ENCODE data around the gene DMRT3.

DMRT3 gene

GRCh38 chr9:1026219-1026618, 49.8 kb downstream of the DMRT3 start:
- Histone ChIP-seq H3K79me2 (ENCODE audit: control insufficient read depth, low read length) (no peaks in the 10 kb centered on the region), H3K4me3 (ENCODE audit: low read length) (no peak overlapping the region), H3F3A (ENCODE audit: control insufficient read depth, insufficient read depth) (no peaks in the 10 kb centered on the region), H3K9me2 (replicated peaks; ENCODE audit: control insufficient read depth, low read length) (no peaks in the 10 kb centered on the region), H3K27me3 (ENCODE audit: control insufficient read depth, low read length) (peaks cover 3% of the 10 kb centered on the region; the same call in 1 of the 2 replicates), H3K9me3 (ENCODE audit: control insufficient read depth, insufficient read depth, low read length) (no peaks in the 10 kb centered on the region), H3K4me2 (ENCODE audit: low read length) (no peak overlapping the region), H3K27ac (ENCODE audit: low read depth, low read length) (no peak overlapping the region), H4K20me1 (ENCODE audit: control insufficient read depth, insufficient read depth, low read depth, low read length) (no peaks in the 10 kb centered on the region), H3K4me1 (ENCODE audit: control insufficient read depth, low read length) (no peaks in the 10 kb centered on the region), H3K36me3 (ENCODE audit: control insufficient read depth, low read length) (no peaks in the 10 kb centered on the region)
- TF ChIP-seq EZH2phosphoT487 (IDR thresholded peaks at IDR 0.05; ENCODE audit: borderline replicate concordance, low read length) = no peak
- TF ChIP-seq, protein P1, sequence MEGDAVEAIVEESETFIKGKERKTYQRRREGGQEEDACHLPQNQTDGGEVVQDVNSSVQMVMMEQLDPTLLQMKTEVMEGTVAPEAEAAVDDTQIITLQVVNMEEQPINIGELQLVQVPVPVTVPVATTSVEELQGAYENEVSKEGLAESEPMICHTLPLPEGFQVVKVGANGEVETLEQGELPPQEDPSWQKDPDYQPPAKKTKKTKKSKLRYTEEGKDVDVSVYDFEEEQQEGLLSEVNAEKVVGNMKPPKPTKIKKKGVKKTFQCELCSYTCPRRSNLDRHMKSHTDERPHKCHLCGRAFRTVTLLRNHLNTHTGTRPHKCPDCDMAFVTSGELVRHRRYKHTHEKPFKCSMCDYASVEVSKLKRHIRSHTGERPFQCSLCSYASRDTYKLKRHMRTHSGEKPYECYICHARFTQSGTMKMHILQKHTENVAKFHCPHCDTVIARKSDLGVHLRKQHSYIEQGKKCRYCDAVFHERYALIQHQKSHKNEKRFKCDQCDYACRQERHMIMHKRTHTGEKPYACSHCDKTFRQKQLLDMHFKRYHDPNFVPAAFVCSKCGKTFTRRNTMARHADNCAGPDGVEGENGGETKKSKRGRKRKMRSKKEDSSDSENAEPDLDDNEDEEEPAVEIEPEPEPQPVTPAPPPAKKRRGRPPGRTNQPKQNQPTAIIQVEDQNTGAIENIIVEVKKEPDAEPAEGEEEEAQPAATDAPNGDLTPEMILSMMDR (IDR thresholded peaks at IDR 0.05; ENCODE audit: low read depth, low read length, poor library complexity, severe bottlenecking) = no peak

DNA sequence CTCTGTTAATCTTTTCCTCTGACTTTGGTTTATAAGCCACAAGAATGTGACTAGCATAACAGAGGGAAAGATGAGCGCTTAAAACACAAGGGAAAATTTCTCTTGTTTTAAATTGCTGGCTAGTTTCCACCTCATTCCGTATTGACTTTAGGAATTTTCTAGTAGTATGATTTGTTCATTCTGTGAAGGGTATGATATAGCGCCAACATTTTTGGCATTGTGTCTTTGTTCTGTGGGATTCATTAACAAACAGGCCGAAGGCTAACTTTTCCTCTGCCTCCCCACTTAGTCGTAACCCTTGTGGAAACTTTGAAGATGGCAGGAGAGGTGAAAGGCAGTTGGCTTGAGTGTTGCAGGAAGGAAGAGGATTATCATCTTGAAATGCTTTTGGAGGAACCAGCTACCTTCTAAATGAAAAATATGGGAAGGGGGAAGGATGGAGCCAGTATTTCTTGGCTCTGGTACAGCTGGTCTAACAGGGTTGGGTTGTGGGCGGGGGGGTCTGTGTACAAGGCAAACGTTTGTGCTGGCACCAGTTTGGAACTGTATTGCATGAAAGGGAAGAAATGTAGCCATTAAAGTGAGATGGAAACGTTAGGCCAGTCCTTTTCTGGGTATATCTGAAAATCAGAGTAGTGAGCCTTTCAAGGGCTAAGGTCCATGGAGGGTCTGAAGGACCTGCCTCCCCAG, 52.2 kb downstream of the DMRT3 start:
- Histone ChIP-seq H3F3A (ENCODE audit: control insufficient read depth, insufficient read depth) (no peaks in the 10 kb centered on the region), H3K4me1 (ENCODE audit: control insufficient read depth, low read length) (no peaks in the 10 kb centered on the region), H3K36me3 (ENCODE audit: control insufficient read depth, low read length) (no peaks in the 10 kb centered on the region), H4K20me1 (ENCODE audit: control insufficient read depth, insufficient read depth, low read depth, low read length) (no peaks in the 10 kb centered on the region), H3K4me3 (ENCODE audit: low read length) (no peak overlapping the region), H3K4me2 (ENCODE audit: low read length) (no peak overlapping the region), H3K79me2 (ENCODE audit: control insufficient read depth, low read length) (no peaks in the 10 kb centered on the region), H3K27me3 (ENCODE audit: control insufficient read depth, low read length) (peaks cover 3% of the 10 kb centered on the region; the same call in 1 of the 2 replicates), H3K27ac (ENCODE audit: low read depth, low read length) (no peak overlapping the region), H3K9me3 (ENCODE audit: control insufficient read depth, insufficient read depth, low read length) (no peaks in the 10 kb centered on the region), H3K9me2 (replicated peaks; ENCODE audit: control insufficient read depth, low read length) (no peaks in the 10 kb centered on the region)
- no peak for TF ChIP-seq EZH2phosphoT487 (IDR thresholded peaks at IDR 0.05; ENCODE audit: borderline replicate concordance, low read length)
- TF ChIP-seq, protein P1 (IDR thresholded peaks at IDR 0.05; ENCODE audit: low read depth, low read length, poor library complexity, severe bottlenecking) = no peak

GRCh38 chr9:1031951-1032601, 55.6 kb downstream of the DMRT3 start:
- Histone ChIP-seq H3K27ac (ENCODE audit: low read depth, low read length) (no peak overlapping the region), H3F3A (ENCODE audit: control insufficient read depth, insufficient read depth) (no peaks in the 10 kb centered on the region), H3K79me2 (ENCODE audit: control insufficient read depth, low read length) (no peaks in the 10 kb centered on the region), H3K4me1 (ENCODE audit: control insufficient read depth, low read length) (no peaks in the 10 kb centered on the region), H3K4me3 (ENCODE audit: low read length) (no peak overlapping the region), H3K27me3 (ENCODE audit: control insufficient read depth, low read length) (peaks cover 6% of the 10 kb centered on the region; the same call in 1 of the 2 replicates), H3K9me2 (replicated peaks; ENCODE audit: control insufficient read depth, low read length) (no peaks in the 10 kb centered on the region), H3K4me2 (ENCODE audit: low read length) (no peak overlapping the region), H3K36me3 (ENCODE audit: control insufficient read depth, low read length) (no peaks in the 10 kb centered on the region), H4K20me1 (ENCODE audit: control insufficient read depth, insufficient read depth, low read depth, low read length) (no peaks in the 10 kb centered on the region), H3K9me3 (ENCODE audit: control insufficient read depth, insufficient read depth, low read length) (no peaks in the 10 kb centered on the region)
- TF ChIP-seq EZH2phosphoT487 (IDR thresholded peaks at IDR 0.05; ENCODE audit: borderline replicate concordance, low read length) = no peak

- H3K4me3 ChIP-seq (ENCODE audit: low read length) = no peak overlapping the region
- H3K36me3 ChIP-seq (ENCODE audit: control insufficient read depth, low read length) = no peaks in the 10 kb centered on the region
- H3K27ac ChIP-seq (ENCODE audit: low read depth, low read length) = no peak overlapping the region
- H3K9me3 ChIP-seq (ENCODE audit: control insufficient read depth, insufficient read depth, low read length) = no peaks in the 10 kb centered on the region
- H3K27me3 ChIP-seq (ENCODE audit: control insufficient read depth, low read length) = peaks cover 13% of the 10 kb centered on the region; the same call in 1 of the 2 replicates
- H3K4me2 ChIP-seq (ENCODE audit: low read length) = no peak overlapping the region
- H3K4me1 ChIP-seq (ENCODE audit: control insufficient read depth, low read length) = no peaks in the 10 kb centered on the region
- no peaks in the 10 kb centered on the region for H3K9me2 ChIP-seq (replicated peaks; ENCODE audit: control insufficient read depth, low read length)
- no peaks in the 10 kb centered on the region for H4K20me1 ChIP-seq (ENCODE audit: control insufficient read depth, insufficient read depth, low read depth, low read length)
- H3K79me2 ChIP-seq (ENCODE audit: control insufficient read depth, low read length) = no peaks in the 10 kb centered on the region
- no peaks in the 10 kb centered on the region for H3F3A ChIP-seq (ENCODE audit: control insufficient read depth, insufficient read depth)
- TF ChIP-seq EZH2phosphoT487 (IDR thresholded peaks at IDR 0.05; ENCODE audit: borderline replicate concordance, low read length) = no peak
- TF ChIP-seq, protein P1 (IDR thresholded peaks at IDR 0.05; ENCODE audit: low read depth, low read length, poor library complexity, severe bottlenecking) = no peak
These were observed 57.8 kb downstream of the DMRT3 start for GRCh38 chr9:1034271-1034670.
